HG02981 (cell line): ENCODE measurements around the gene ZBTB18.
"Not testable (repeated sequence)": the region's sequence is repeated elsewhere in the genome, so short reads cannot be mapped to it uniquely, and the experiment has no call there.

Experiments
- ATAC-seq: cut with Tn5 transposase; IDR thresholded peaks from one replicate; pipeline ENCODE4 v1.9.1; 2021; ENCODE audit warnings: mild to moderate bottlenecking, moderate library complexity; ENCODE audit not compliant: unreplicated experiment

Gene ZBTB18

DNA sequence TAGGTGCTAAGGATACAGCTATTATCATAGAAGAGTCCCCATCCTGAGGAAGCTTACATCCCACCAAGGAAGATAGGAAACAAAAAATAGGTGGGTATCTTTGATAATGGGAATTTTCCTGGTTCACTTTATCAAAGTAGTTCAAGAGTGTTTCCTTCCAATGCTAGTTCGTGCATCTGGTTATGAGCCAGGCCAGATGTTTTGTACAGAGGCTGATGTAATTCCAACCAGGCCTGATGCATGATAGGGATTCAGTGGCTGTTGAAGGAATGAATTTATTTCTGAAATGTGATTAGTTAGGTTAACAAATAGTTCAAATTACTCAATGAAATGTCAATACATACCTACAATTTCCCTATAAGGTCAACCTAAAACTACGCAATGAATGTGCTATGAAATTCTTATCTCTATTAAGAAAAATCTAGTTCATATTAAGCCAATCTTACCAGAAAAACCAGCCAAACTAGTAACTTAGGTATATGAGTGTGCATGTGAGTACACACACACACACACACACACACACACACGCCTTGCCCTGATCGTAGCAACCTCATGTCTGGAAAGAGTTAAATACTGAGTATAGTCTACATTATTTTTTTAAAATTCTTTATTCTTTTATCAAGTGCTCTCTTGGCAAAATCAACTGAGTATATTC is 9.5 kb upstream of the ZBTB18 start:
- no peak for ATAC-seq

GRCh38 chr1:244042293-244042692 is 8.8 kb upstream of the ZBTB18 start:
- ATAC-seq, result no peak

DNA sequence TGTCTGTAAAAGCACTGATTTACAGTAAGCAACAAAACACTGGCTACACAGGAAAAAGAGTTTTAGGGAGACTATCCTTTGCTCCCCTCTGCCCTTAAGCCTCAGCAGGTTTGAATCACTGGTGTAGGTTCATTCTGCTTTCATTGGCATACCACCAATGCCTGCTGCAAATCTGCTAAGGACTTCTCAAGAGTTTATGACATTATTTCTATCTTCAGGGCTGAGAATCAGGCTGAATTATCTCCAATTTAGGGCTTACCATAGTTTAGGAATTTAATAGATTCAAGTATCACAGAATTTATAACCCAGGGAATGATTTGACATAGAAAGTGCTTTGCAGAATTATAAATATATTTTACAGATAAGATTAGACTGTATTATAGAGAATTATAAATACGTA is 6.7 kb upstream of the ZBTB18 start:
- no peak for ATAC-seq

GRCh38 chr1:244046254-244046653 is 4.8 kb upstream of the ZBTB18 start:
- not testable (repeated sequence) for ATAC-seq

GRCh38 chr1:244046907-244047611 is 4.0 kb upstream of the ZBTB18 start:
- no peak for ATAC-seq

GRCh38 chr1:244047621-244048255 is 3.3 kb upstream of the ZBTB18 start:
- ATAC-seq, result peak; percentile 25

GRCh38 chr1:244048256-244049161 is 2.6 kb upstream of the ZBTB18 start:
- peak; percentile 75 for ATAC-seq

GRCh38 chr1:244049162-244050013 is 1.7 kb upstream of the ZBTB18 start:
- ATAC-seq, result no peak

- ATAC-seq, result no peak
Observed at GRCh38 chr1:244050014-244050834, 859 bp upstream of the ZBTB18 start.

GRCh38 chr1:244052016-244052727 is 1.1 kb downstream of the ZBTB18 start:
- ATAC-seq, result no peak

DNA sequence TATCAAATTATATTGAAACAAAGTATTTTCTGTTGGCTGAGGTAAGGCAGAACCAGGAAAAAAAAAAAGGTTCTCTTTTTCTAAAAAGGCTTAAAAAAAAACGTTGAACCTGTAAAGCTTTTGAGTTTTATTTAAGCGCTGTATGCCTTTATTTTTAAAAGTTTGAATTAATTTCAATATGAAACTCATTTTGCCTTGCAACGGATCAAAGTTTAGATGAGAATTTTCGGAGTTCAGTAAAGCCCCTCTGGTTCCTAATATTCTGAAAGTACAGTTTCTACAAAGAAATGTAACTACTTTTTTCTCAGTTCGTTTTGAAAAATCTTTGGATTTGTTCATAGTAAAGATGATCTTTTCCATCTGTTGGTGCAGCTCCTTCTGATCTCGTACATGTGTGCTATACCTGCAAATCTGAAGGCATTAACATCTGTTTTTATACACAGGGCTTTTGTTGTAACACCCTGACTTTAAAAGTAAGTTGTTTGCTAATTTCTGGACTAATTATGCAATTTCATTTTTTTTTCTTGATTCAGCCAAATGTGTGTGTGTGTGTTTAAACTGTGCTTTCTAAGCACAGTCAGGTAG is 1.7 kb downstream of the ZBTB18 start:
- no peak for ATAC-seq

DNA sequence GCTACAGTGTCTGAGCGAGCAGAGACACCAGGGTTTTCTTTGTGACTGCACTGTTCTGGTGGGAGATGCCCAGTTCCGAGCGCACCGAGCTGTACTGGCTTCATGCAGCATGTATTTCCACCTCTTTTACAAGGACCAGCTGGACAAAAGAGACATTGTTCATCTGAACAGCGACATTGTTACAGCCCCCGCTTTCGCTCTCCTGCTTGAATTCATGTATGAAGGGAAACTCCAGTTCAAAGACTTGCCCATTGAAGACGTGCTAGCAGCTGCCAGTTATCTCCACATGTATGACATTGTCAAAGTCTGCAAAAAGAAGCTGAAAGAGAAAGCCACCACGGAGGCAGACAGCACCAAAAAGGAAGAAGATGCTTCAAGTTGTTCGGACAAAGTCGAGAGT is 2.7 kb downstream of the ZBTB18 start:
- no peak for ATAC-seq

DNA sequence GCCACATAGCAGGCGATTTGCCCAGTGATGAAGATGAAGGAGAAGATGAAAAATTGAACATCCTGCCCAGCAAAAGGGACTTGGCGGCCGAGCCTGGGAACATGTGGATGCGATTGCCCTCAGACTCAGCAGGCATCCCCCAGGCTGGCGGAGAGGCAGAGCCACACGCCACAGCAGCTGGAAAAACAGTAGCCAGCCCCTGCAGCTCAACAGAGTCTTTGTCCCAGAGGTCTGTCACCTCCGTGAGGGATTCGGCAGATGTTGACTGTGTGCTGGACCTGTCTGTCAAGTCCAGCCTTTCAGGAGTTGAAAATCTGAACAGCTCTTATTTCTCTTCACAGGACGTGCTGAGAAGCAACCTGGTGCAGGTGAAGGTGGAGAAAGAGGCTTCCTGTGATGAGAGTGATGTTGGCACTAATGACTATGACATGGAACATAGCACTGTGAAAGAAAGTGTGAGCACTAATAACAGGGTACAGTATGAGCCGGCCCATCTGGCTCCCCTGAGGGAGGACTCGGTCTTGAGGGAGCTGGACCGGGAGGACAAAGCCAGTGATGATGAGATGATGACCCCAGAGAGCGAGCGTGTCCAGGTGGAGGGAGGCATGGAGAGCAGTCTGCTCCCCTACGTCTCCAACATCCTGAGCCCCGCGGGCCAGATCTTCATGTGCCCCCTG is 3.3 kb downstream of the ZBTB18 start:
- ATAC-seq, result no peak

DNA sequence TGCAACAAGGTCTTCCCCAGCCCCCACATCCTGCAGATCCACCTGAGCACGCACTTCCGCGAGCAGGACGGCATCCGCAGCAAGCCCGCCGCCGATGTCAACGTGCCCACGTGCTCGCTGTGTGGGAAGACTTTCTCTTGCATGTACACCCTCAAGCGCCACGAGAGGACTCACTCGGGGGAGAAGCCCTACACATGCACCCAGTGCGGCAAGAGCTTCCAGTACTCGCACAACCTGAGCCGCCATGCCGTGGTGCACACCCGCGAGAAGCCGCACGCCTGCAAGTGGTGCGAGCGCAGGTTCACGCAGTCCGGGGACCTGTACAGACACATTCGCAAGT is 3.8 kb downstream of the ZBTB18 start:
- ATAC-seq, result no peak

DNA sequence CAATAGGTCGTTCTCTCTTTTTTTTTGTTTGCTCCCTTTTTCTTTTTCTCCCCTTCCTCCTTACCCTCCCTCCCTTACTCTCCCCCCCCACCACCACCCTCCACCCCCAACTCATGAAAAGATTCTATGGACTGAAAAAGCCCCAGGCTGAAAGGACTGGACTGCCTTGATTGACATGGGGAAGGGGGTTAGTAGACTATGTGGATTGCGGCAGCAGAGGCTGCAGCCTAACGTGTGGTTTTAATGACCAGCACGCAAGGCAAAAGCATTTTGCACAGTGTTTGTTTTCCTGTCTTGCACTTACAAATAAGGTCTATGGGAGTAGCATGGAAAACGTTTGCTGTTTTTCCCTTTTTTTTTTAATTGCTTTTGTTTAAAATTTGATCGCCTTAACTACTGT is 5.5 kb downstream of the ZBTB18 start:
- no peak for ATAC-seq

- ATAC-seq, result no peak
Observed at GRCh38 chr1:244057474-244058385, 6.6 kb downstream of the ZBTB18 start.

DNA sequence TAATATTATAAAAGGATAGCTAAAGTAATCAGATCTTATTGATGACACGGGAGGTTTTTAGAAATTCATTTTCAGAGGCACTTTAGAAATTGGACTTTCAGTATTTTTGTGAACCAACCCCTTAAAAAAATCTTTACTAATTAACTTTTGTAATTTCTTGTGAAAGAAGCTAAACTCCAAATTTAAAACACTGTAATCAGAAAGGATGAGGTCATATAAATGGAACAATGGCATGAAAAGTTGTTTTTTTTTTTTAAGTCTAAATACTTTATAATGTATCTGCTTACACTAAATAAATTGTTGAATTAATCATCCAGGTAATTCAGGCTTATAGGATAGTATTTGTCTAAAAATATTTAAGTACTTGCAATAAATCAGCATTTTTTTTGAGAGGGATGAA is 9.0 kb downstream of the ZBTB18 start:
- no peak for ATAC-seq
